Measurements from ENCODE around the gene SLC25A18. TPM values are rescaled to one million over a fixed set of nuclear protein-coding genes. Genes with fewer than 3 reads are reported as not detected.
"Not testable (repeated sequence)": the region's sequence is repeated elsewhere in the genome, so short reads cannot be mapped to it uniquely, and the experiment has no call there.

The SLC25A18 gene, protein sequence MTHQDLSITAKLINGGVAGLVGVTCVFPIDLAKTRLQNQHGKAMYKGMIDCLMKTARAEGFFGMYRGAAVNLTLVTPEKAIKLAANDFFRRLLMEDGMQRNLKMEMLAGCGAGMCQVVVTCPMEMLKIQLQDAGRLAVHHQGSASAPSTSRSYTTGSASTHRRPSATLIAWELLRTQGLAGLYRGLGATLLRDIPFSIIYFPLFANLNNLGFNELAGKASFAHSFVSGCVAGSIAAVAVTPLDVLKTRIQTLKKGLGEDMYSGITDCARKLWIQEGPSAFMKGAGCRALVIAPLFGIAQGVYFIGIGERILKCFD
- not detected for total RNA-seq

DNA sequence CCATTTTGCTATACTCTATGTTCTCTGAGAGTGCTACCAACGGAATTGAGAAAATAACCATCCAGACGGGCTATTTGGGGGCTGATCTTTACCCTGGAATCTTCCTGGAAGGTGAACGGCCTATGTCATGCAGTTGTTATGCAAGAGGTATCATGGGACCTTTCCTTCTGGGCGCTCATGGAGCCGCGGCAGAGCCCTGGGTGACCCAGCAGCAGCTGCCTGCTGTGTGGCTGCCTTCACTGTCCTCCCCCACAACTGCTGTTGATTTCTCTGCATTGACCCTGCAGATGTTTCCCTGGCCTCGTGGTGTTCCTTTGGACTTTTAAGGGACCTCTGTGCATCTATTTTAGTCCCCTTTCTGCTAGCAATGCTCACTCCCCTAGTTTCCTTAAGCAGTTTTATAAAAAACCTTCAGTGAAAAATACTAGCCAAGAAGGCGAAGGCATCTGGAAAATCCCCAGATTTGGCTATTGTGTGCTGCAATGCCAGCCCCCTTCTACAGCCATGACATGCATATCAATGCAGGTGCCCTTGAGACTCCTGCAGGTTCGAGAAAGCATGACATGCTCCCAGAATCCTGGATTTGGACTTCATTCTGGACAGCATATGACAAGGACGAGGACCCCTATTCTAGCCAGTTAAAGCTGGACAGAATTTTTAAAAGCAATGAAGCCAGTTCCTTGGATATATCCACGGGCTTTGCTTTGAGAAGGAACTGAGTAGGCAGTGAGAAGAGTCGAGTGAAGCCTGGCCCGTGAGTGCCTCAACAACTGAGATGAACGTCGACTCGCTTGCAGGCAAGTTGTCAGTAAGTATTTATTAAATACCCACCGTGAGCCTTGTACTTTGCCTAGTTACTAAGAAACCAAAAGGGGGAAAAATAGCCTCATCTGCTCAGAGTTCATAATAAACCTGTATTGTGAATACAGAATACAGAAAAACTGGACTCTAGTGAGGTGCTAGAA lies at the start of gene SLC25A18:
Gene SLC25A18, plus strand, starts transcription at position 593 of the 965 bp plus-strand sequence. CDS start 16,447 bp downstream, outside the sequence.
- H3K4me1 Mint-ChIP-seq: no peaks in the 10 kb centered on the region

DNA sequence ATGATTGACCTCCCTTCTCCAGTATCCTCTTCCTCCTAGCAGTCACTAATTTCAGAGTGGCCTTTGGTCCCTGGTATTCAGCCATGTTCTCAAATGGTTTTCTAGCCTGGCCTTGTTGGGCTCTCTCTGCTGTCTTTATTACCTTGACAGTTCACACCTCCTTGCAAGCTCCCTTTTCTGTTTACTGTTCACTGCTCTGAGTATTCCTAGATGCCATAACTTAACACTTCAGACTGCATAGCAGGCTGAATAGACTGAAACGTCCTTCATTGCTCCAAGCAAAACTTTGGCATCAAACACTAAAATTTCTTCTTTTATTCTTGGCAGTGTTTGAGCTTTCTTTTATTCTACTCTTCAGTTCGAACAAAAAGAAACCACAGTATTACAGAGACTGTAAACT lies 49.7 kb upstream of the SLC25A18 start:
- H3K27me3 Mint-ChIP-seq: peaks cover 23% of the 10 kb centered on the region
- no peak overlapping the region for H3K4me3 Mint-ChIP-seq
- ATAC-seq (replicated peaks): no peak
- H3K36me3 Mint-ChIP-seq (ENCODE audit: low read depth): no peaks in the 10 kb centered on the region
- no peak overlapping the region for H3K27ac Mint-ChIP-seq
- H3K4me1 Mint-ChIP-seq: no peaks in the 10 kb centered on the region
- H3K9me3 Mint-ChIP-seq: no peaks in the 10 kb centered on the region

More for the DNA sequence above, at the start of gene SLC25A18:
- Mint-ChIP-seq H3K27ac (no peak within 1 kb of the TSS), H3K4me3 (no peak within 1 kb of the TSS), H3K36me3 (ENCODE audit: low read depth) (no peaks in the 10 kb centered on the region), H3K9me3 (no peaks in the 10 kb centered on the region), H3K27me3 (peaks cover 3% of the 10 kb centered on the region)
- ATAC-seq (replicated peaks): no peak

DNA sequence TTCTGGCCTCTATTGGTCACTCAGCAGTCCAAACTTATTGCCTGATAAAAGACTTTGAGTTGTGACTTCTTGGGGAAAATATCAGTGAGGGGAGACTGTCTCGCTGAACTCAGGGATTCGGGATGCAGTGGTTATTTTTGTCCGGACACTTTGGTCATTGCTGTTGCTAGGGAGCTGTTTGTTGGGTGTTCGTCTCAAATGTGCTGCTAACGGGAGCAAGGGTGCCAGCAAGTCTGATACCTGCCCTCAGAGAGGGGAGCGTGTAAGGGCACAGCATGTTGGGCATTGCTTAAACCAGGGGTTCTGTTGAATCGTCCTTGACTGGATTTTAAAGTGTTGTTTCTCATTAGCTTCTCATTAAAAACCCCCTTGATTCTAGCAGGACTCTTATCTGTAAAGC lies 49.2 kb upstream of the SLC25A18 start:
- H3K9me3 Mint-ChIP-seq: no peaks in the 10 kb centered on the region
- H3K4me1 Mint-ChIP-seq: no peaks in the 10 kb centered on the region
- no peaks in the 10 kb centered on the region for H3K36me3 Mint-ChIP-seq (ENCODE audit: low read depth)
- no peak overlapping the region for H3K4me3 Mint-ChIP-seq
- peaks cover 26% of the 10 kb centered on the region for H3K27me3 Mint-ChIP-seq
- H3K27ac Mint-ChIP-seq: no peak overlapping the region
- no peak for ATAC-seq (replicated peaks)

DNA sequence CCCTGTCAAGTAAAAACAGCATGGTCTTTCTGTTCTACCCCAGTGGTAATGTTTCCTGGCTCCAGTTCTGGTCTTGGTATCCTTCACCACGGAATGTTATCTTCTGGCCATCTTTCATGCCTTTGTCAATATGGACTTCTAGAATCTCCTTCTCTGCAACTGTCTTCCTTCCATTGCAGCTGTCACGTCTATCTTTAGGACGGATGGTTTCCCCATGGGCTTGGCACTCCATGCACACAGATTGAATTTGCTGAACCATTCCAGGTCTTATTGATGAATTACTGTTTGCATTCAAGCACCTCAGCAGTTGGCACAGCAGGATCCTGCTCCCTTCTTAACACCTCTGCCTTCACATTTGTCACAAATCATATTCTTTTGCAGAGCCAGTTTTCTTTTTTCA lies 44.9 kb upstream of the SLC25A18 start:
- Mint-ChIP-seq H3K27ac (no peak overlapping the region), H3K9me3 (no peaks in the 10 kb centered on the region), H3K4me3 (no peak overlapping the region), H3K27me3 (peaks cover 19% of the 10 kb centered on the region), H3K36me3 (ENCODE audit: low read depth) (no peaks in the 10 kb centered on the region), H3K4me1 (no peaks in the 10 kb centered on the region)
- no peak for ATAC-seq (replicated peaks)

DNA sequence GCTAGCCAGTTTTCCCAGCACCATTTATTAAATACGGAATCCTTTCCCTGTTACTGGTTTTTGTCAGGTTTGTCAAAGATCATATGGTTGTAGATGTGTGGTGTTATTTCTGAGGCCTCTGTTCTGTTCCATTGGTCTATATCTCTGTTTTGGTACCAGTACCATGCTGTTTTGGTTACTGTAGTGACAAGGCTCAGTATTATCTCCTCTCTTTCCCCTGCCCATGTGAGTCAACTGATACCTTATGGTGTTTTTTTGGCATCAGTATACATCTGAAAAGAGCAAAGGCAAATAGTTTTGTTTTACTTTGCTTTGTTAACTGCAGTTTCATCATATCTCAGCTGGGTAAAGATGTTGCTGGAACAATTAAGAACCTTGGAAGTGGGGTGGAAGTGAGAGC lies 41.3 kb upstream of the SLC25A18 start:
- H3K36me3 Mint-ChIP-seq (ENCODE audit: low read depth); H3K4me3 Mint-ChIP-seq; H3K9me3 Mint-ChIP-seq; H3K27ac Mint-ChIP-seq; H3K4me1 Mint-ChIP-seq; ATAC-seq (replicated peaks): not testable (repeated sequence)
- peaks cover 28% of the 10 kb centered on the region for H3K27me3 Mint-ChIP-seq

DNA sequence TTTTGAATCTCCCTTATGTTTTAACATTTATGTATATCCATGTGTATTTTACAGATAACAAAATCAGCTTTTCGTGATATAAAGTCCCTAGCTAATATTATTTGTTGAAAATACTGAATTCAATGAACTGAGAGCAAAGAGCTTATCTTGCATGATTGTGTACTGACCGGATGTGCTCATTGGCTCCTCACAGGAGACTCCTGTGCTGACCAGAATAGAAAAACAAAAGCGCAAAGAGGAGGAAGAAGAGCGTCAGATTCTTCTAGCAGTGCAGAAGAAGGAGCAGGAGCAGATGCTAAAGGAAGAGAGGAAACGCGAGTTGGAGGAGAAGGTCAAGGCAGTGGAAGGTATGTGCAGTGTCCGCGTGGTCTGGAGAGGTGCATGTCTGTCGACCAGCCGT lies 39.4 kb upstream of the SLC25A18 start:
- Mint-ChIP-seq H3K4me3 (no peak overlapping the region), H3K9me3 (no peaks in the 10 kb centered on the region), H3K36me3 (ENCODE audit: low read depth) (no peaks in the 10 kb centered on the region), H3K4me1 (peaks cover 4% of the 10 kb centered on the region), H3K27ac (no peak overlapping the region), H3K27me3 (peaks cover 29% of the 10 kb centered on the region)
- ATAC-seq (replicated peaks): no peak

DNA sequence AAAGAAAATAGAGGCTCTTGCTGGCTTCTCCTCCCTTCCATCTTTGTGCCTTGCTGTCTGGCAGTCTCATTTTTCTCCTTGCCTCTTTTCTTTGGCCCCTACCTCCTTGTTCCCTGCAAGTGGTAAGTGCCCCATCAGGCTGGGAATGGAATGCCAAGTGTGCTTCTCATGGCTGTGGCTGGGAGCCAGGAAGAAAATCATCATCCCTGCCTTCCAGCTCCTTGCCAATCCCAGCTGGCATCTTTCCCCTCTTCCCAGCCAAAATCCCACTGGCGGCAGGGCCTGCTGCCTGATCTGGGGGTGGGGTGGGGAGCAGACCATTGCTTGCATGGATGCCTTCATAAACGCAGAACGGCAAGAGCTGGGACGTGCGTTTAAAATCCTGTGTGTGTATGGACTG lies 27.0 kb upstream of the SLC25A18 start:
- Mint-ChIP-seq H3K4me3 (no peak overlapping the region), H3K4me1 (no peaks in the 10 kb centered on the region), H3K27ac (no peak overlapping the region), H3K9me3 (no peaks in the 10 kb centered on the region), H3K27me3 (no peaks in the 10 kb centered on the region), H3K36me3 (ENCODE audit: low read depth) (no peaks in the 10 kb centered on the region)
- no peak for ATAC-seq (replicated peaks)

DNA sequence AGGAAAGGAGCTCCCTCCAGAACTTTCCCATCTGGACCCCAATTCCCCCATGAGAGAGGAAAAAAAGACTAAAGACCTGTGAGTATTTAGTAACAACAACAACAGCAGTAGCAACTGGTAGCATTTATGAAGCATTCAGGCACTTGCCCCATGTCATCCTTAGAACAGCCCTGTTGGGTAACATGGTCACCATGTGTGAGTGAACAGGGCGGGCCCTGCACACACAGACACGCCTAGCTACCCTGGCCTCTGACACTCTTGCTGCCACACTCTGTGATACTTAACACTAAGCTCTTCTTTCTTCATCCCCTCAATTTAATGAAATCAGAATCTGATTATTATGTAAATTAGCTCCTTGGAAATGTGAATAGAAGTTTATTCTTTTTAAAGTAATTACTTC lies 26.1 kb upstream of the SLC25A18 start:
- no peaks in the 10 kb centered on the region for H3K4me1 Mint-ChIP-seq
- no peak overlapping the region for H3K4me3 Mint-ChIP-seq
- no peaks in the 10 kb centered on the region for H3K9me3 Mint-ChIP-seq
- H3K27me3 Mint-ChIP-seq: no peaks in the 10 kb centered on the region
- no peak for ATAC-seq (replicated peaks)
- H3K27ac Mint-ChIP-seq: no peak overlapping the region
- H3K36me3 Mint-ChIP-seq (ENCODE audit: low read depth): no peaks in the 10 kb centered on the region

DNA sequence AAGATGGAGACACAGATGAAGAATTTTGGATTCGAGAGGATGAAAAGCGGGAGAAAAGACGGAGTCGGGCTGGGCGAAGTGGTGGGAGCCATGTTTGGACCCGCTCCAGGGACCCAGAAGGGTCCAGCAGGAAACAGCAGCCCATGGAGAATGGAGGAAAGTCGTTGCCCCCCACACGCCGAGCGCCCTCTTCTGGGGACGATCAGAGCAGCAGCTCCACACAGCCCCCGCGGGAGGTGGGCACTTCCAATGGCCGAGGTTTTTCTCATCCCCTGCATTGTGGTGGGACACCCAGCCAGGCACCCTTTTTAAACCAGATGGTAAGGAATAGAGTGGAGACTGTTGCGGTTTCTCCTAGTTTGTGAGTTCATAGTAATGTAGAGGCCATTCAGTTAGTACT lies 22.8 kb upstream of the SLC25A18 start:
- no peaks in the 10 kb centered on the region for H3K9me3 Mint-ChIP-seq
- no peaks in the 10 kb centered on the region for H3K27me3 Mint-ChIP-seq
- no peaks in the 10 kb centered on the region for H3K36me3 Mint-ChIP-seq (ENCODE audit: low read depth)
- H3K27ac Mint-ChIP-seq: no peak overlapping the region
- no peak overlapping the region for H3K4me3 Mint-ChIP-seq
- no peaks in the 10 kb centered on the region for H3K4me1 Mint-ChIP-seq
- no peak for ATAC-seq (replicated peaks)

DNA sequence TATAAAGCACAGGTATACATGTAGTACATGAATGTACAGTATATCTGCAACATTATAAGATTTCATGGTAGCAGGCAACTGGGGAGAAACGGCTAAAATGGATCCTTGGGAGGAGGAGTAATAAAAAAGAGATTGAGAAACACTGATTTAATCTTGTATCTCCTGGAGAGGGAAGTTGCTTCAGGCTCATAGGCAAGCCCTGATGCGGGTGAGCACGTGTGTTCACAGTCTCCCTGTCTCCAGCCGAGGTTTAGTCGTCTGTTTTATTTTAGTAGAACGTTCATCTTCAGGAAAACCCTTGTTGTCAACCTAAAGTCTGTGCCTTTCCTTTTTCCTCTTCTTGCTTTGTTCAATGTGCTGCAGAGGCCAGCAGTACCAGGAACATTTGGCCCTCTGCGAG lies 21.8 kb upstream of the SLC25A18 start:
- Mint-ChIP-seq H3K27ac (no peak overlapping the region), H3K4me1 (no peaks in the 10 kb centered on the region), H3K4me3 (no peak overlapping the region), H3K27me3 (no peaks in the 10 kb centered on the region), H3K36me3 (ENCODE audit: low read depth) (no peaks in the 10 kb centered on the region), H3K9me3 (no peaks in the 10 kb centered on the region)
- ATAC-seq (replicated peaks): no peak

DNA sequence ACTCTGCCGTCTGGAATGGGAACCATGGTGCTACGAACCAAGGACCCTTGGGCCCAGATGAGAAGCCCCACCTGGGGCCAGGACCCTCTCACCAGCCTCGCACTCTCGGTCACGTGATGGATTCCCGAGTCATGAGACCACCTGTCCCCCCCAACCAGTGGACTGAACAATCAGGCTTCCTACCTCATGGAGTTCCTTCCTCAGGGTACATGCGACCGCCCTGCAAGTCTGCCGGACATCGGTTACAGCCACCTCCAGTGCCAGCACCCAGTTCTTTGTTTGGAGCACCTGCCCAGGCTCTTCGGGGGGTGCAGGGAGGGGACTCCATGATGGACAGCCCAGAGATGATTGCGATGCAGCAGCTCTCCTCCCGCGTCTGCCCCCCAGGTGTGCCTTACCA lies 20.8 kb upstream of the SLC25A18 start:
- Mint-ChIP-seq H3K36me3 (ENCODE audit: low read depth) (no peaks in the 10 kb centered on the region), H3K27ac (no peak overlapping the region), H3K4me3 (no peak overlapping the region), H3K4me1 (no peaks in the 10 kb centered on the region), H3K9me3 (no peaks in the 10 kb centered on the region), H3K27me3 (no peaks in the 10 kb centered on the region)
- ATAC-seq (replicated peaks): no peak

DNA sequence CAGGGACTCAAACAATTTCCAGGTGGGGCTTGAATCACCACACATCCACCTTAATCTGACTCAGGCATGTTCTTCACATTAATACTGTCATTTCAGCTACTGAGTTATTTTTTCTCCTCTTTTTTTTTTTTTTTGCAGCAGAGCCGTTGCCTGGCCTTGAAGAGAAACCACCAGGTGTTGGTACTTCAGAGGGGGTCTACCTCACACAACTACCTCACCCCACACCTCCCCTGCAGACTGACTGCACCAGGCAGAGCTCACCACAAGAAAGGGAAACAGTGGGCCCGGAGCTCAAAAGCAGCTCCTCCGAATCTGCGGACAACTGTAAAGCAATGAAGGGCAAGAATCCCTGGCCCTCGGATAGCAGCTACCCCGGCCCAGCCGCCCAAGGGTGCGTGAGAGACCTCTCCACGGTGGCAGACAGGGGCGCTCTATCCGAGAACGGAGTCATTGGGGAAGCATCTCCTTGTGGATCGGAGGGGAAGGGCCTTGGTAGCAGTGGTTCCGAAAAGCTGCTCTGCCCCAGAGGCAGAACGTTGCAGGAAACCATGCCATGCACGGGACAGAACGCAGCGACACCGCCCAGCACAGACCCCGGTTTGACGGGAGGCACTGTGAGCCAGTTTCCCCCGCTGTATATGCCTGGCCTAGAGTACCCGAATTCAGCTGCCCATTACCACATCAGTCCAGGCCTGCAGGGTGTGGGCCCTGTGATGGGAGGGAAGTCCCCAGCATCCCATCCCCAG lies 15.1 kb upstream of the SLC25A18 start:
- ATAC-seq (replicated peaks): no peak
- H3K9me3 Mint-ChIP-seq: no peaks in the 10 kb centered on the region
- no peaks in the 10 kb centered on the region for H3K4me1 Mint-ChIP-seq
- no peak overlapping the region for H3K27ac Mint-ChIP-seq
- H3K4me3 Mint-ChIP-seq: no peak overlapping the region
- no peaks in the 10 kb centered on the region for H3K36me3 Mint-ChIP-seq (ENCODE audit: low read depth)
- peaks cover 5% of the 10 kb centered on the region for H3K27me3 Mint-ChIP-seq

DNA sequence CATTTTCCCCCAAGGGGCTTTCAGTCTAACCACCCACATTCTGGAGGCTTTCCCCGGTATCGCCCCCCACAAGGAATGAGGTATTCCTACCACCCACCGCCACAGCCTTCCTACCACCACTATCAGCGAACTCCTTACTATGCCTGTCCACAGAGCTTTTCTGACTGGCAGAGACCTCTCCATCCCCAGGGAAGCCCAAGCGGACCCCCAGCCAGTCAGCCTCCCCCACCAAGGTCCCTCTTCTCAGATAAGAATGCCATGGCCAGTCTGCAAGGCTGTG lies 14.6 kb upstream of the SLC25A18 start:
- Mint-ChIP-seq H3K9me3 (no peaks in the 10 kb centered on the region), H3K36me3 (ENCODE audit: low read depth) (no peaks in the 10 kb centered on the region), H3K4me1 (no peaks in the 10 kb centered on the region), H3K27me3 (peaks cover 5% of the 10 kb centered on the region), H3K4me3 (no peak overlapping the region), H3K27ac (no peak overlapping the region)
- ATAC-seq (replicated peaks): no peak

DNA sequence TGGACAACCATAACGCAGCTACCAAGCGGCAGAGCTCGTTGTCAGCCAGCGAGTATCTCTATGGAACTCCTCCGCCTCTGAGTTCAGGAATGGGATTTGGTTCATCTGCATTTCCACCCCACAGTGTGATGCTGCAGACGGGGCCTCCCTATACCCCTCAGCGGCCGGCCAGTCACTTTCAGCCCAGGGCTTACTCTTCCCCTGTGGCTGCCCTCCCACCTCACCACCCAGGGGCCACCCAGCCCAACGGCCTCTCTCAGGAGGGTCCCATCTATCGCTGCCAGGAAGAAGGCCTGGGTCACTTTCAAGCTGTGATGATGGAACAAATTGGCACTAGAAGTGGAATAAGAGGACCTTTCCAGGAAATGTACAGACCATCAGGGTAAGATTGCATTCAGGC lies 14.1 kb upstream of the SLC25A18 start:
- Mint-ChIP-seq H3K9me3 (no peaks in the 10 kb centered on the region), H3K36me3 (ENCODE audit: low read depth) (no peaks in the 10 kb centered on the region), H3K27ac (no peak overlapping the region), H3K4me3 (no peak overlapping the region), H3K4me1 (no peaks in the 10 kb centered on the region), H3K27me3 (peaks cover 5% of the 10 kb centered on the region)
- no peak for ATAC-seq (replicated peaks)

DNA sequence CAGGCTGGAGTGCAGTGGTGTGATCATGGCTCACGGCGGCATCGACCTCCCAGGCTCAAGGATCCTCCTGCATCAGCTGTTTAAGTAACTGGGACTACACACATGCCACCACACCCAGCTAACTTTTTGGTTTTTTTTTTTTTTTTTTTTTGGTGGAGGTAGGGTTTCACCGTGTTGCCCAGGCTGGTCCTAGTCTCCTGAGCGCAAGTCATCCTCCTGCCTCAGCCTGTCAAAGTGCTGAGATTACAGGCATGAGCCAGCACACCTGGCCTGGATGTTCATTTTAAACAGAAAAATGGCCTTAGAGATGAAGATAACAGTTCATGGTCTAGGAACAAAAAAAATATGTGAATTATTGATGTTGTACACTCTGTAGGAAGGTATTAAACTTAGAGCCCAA lies 13.6 kb upstream of the SLC25A18 start:
- H3K9me3 Mint-ChIP-seq: no peaks in the 10 kb centered on the region
- ATAC-seq (replicated peaks): no peak
- no peaks in the 10 kb centered on the region for H3K36me3 Mint-ChIP-seq (ENCODE audit: low read depth)
- H3K4me1 Mint-ChIP-seq: no peaks in the 10 kb centered on the region
- H3K27me3 Mint-ChIP-seq: peaks cover 5% of the 10 kb centered on the region
- H3K27ac Mint-ChIP-seq: no peak overlapping the region
- H3K4me3 Mint-ChIP-seq: no peak overlapping the region
